ENCODE results near the gene SLC26A2.
A peak's percentile ranks its signal among the peaks of the same experiment; 100 is the strongest.

SLC26A2 gene

GRCh38 chr5:149937610-149938009 is 22.9 kb upstream of the SLC26A2 start:
- DNase-seq = peak; percentile 10

GRCh38 chr5:149938279-149938678 is 22.3 kb upstream of the SLC26A2 start:
- no peak for DNase-seq

GRCh38 chr5:149938791-149939358 is 21.7 kb upstream of the SLC26A2 start:
- DNase-seq = no peak

GRCh38 chr5:149939546-149939945 is 21.0 kb upstream of the SLC26A2 start:
- DNase-seq = peak; percentile 34

GRCh38 chr5:149940077-149940574 is 20.4 kb upstream of the SLC26A2 start:
- no peak for DNase-seq

- DNase-seq = peak; percentile 11
Observed at GRCh38 chr5:149940941-149941644, 19.5 kb upstream of the SLC26A2 start.

GRCh38 chr5:149941795-149942194 is 18.8 kb upstream of the SLC26A2 start:
- no peak for DNase-seq

GRCh38 chr5:149942199-149942598 is 18.4 kb upstream of the SLC26A2 start:
- DNase-seq = peak; percentile 29

GRCh38 chr5:149942741-149943169 is 17.8 kb upstream of the SLC26A2 start:
- DNase-seq = peak; percentile 51

GRCh38 chr5:149943177-149943949 is 17.2 kb upstream of the SLC26A2 start:
- DNase-seq = peak; percentile 43

GRCh38 chr5:149944666-149945065 is 15.9 kb upstream of the SLC26A2 start, which contains the start of gene PDE6A:
Gene PDE6A, minus strand, starts transcription at chr5:149944793. Its CDS starts 120 bp downstream, at chr5:149944673.
- peak; percentile 90 for DNase-seq

- no peak for DNase-seq
Observed at GRCh38 chr5:149946118-149946517, 14.4 kb upstream of the SLC26A2 start.

- no peak for DNase-seq
Observed at GRCh38 chr5:149948993-149949392, 11.6 kb upstream of the SLC26A2 start.

- no peak for DNase-seq
Observed at GRCh38 chr5:149951138-149951749, 9.3 kb upstream of the SLC26A2 start.

- no peak for DNase-seq
Observed at GRCh38 chr5:149953436-149954121, 7.0 kb upstream of the SLC26A2 start.

GRCh38 chr5:149954798-149955197 is 5.8 kb upstream of the SLC26A2 start:
- DNase-seq = no peak

- DNase-seq = no peak
Observed at GRCh38 chr5:149956685-149957084, 3.9 kb upstream of the SLC26A2 start.

- peak; percentile 67 for DNase-seq
Observed at GRCh38 chr5:149957855-149958254, 2.7 kb upstream of the SLC26A2 start.

GRCh38 chr5:149959406-149960236 is 937 bp upstream of the SLC26A2 start:
- DNase-seq = peak; percentile 71

GRCh38 chr5:149961186-149961685 is 678 bp downstream of the SLC26A2 start:
- no peak for DNase-seq

- peak; percentile 65 for DNase-seq
Observed at GRCh38 chr5:149961957-149962409, 1.4 kb downstream of the SLC26A2 start.
